Measurements from ENCODE around the gene IFIH1.

IFIH1 gene

GRCh38 chr2:162253435-162253834 lies 65.0 kb downstream of the IFIH1 start:
- no peak for TF ChIP-seq GLIS3 (CRISPR knock-in tag; IDR thresholded peaks at IDR 0.05)
- TF ChIP-seq, protein P1, sequence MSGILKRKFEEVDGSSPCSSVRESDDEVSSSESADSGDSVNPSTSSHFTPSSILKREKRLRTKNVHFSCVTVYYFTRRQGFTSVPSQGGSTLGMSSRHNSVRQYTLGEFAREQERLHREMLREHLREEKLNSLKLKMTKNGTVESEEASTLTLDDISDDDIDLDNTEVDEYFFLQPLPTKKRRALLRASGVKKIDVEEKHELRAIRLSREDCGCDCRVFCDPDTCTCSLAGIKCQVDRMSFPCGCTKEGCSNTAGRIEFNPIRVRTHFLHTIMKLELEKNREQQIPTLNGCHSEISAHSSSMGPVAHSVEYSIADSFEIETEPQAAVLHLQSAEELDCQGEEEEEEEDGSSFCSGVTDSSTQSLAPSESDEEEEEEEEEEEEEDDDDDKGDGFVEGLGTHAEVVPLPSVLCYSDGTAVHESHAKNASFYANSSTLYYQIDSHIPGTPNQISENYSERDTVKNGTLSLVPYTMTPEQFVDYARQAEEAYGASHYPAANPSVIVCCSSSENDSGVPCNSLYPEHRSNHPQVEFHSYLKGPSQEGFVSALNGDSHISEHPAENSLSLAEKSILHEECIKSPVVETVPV (CRISPR knock-in tag; IDR thresholded peaks at IDR 0.05) = no peak
- TF ChIP-seq ESRRG (CRISPR knock-in tag; IDR thresholded peaks at IDR 0.05) = no peak
- TF ChIP-seq ARNTL (CRISPR knock-in tag; IDR thresholded peaks at IDR 0.05; ENCODE audit: borderline replicate concordance, low read depth) = no peak
- TF ChIP-seq OSR1 (CRISPR knock-in tag; IDR thresholded peaks at IDR 0.05) = no peak
- TF ChIP-seq ZNF565 (CRISPR knock-in tag; conservative IDR thresholded peaks at IDR 0.05; ENCODE audit: low read depth) = no peak
- TF ChIP-seq, protein P2, sequence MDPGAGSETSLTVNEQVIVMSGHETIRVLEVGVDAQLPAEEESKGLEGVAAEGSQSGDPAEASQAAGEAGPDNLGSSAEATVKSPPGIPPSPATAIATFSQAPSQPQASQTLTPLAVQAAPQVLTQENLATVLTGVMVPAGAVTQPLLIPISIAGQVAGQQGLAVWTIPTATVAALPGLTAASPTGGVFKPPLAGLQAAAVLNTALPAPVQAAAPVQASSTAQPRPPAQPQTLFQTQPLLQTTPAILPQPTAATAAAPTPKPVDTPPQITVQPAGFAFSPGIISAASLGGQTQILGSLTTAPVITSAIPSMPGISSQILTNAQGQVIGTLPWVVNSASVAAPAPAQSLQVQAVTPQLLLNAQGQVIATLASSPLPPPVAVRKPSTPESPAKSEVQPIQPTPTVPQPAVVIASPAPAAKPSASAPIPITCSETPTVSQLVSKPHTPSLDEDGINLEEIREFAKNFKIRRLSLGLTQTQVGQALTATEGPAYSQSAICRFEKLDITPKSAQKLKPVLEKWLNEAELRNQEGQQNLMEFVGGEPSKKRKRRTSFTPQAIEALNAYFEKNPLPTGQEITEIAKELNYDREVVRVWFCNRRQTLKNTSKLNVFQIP (CRISPR knock-in tag; IDR thresholded peaks at IDR 0.05; ENCODE audit: borderline replicate concordance, low read depth) = no peak
- TF ChIP-seq BACH2 (CRISPR knock-in tag; IDR thresholded peaks at IDR 0.05; ENCODE audit: borderline replicate concordance) = no peak
- no peak for TF ChIP-seq CSDC2 (CRISPR knock-in tag; IDR thresholded peaks at IDR 0.05)
- TF ChIP-seq ISL1 (CRISPR knock-in tag; IDR thresholded peaks at IDR 0.05) = no peak
- TF ChIP-seq RARB (CRISPR knock-in tag; IDR thresholded peaks at IDR 0.05) = no peak
- no peak for TF ChIP-seq TCF4 (CRISPR knock-in tag; IDR thresholded peaks at IDR 0.05; ENCODE audit: borderline replicate concordance)
- TF ChIP-seq ZFP3 (CRISPR knock-in tag; IDR thresholded peaks at IDR 0.05) = no peak
- TF ChIP-seq, protein P3, sequence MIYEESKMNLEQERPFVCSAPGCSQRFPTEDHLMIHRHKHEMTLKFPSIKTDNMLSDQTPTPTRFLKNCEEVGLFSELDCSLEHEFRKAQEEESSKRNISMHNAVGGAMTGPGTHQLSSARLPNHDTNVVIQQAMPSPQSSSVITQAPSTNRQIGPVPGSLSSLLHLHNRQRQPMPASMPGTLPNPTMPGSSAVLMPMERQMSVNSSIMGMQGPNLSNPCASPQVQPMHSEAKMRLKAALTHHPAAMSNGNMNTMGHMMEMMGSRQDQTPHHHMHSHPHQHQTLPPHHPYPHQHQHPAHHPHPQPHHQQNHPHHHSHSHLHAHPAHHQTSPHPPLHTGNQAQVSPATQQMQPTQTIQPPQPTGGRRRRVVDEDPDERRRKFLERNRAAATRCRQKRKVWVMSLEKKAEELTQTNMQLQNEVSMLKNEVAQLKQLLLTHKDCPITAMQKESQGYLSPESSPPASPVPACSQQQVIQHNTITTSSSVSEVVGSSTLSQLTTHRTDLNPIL (CRISPR knock-in tag; IDR thresholded peaks at IDR 0.05; ENCODE audit: low read depth) = no peak
- TF ChIP-seq ZFP30 (CRISPR knock-in tag; IDR thresholded peaks at IDR 0.05) = no peak

DNA sequence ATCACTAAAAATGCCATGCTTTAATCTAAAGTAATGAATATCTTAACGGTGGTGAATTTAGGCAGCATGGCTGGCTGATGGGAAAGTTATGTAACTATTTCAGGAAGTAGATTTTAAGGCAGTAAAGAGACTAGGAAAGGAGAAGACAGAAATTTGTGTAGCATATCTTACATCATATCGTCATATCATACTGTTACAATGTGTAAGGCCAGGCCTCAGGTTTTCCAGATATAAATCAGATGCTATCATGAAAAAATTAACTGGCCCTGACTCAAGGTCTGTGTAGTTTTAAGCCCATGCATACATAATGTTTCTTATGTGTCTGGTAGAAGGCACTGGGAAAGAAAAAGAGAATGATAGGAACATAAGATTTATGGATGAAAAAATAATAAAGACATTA lies 66.3 kb downstream of the IFIH1 start:
- peak; percentile 61 for ATAC-seq
- no peak for TF ChIP-seq ESRRG (CRISPR knock-in tag; IDR thresholded peaks at IDR 0.05)
- no peak for TF ChIP-seq TCF4 (CRISPR knock-in tag; IDR thresholded peaks at IDR 0.05; ENCODE audit: borderline replicate concordance)
- TF ChIP-seq ZNF565 (CRISPR knock-in tag; conservative IDR thresholded peaks at IDR 0.05; ENCODE audit: low read depth) = no peak
- no peak for TF ChIP-seq ZFP3 (CRISPR knock-in tag; IDR thresholded peaks at IDR 0.05)
- TF ChIP-seq GLIS3 (CRISPR knock-in tag; IDR thresholded peaks at IDR 0.05) = no peak
- TF ChIP-seq, protein P1 (CRISPR knock-in tag; IDR thresholded peaks at IDR 0.05) = no peak
- TF ChIP-seq RARB (CRISPR knock-in tag; IDR thresholded peaks at IDR 0.05) = no peak
- no peak for TF ChIP-seq ZNF8 (CRISPR knock-in tag; IDR thresholded peaks at IDR 0.05)
- no peak for TF ChIP-seq ZNF70 (CRISPR knock-in tag; IDR thresholded peaks at IDR 0.05)
- TF ChIP-seq, protein P2 (CRISPR knock-in tag; IDR thresholded peaks at IDR 0.05; ENCODE audit: borderline replicate concordance, low read depth) = no peak
- TF ChIP-seq ZC3H10 (CRISPR knock-in tag; IDR thresholded peaks at IDR 0.05) = no peak

More at GRCh38 chr2:162253435-162253834, 65.0 kb downstream of the IFIH1 start:
- no peak for ATAC-seq

GRCh38 chr2:162245781-162246180 lies 72.7 kb downstream of the IFIH1 start:
- no peak for ATAC-seq
- no peak for TF ChIP-seq RARB (CRISPR knock-in tag; IDR thresholded peaks at IDR 0.05)
- no peak for TF ChIP-seq TCF4 (CRISPR knock-in tag; IDR thresholded peaks at IDR 0.05; ENCODE audit: borderline replicate concordance)
- TF ChIP-seq, protein P2 (CRISPR knock-in tag; IDR thresholded peaks at IDR 0.05; ENCODE audit: borderline replicate concordance, low read depth) = no peak
- TF ChIP-seq ZNF565 (CRISPR knock-in tag; conservative IDR thresholded peaks at IDR 0.05; ENCODE audit: low read depth) = no peak
- TF ChIP-seq, protein P3 (CRISPR knock-in tag; IDR thresholded peaks at IDR 0.05; ENCODE audit: low read depth) = no peak
- TF ChIP-seq ARNTL (CRISPR knock-in tag; IDR thresholded peaks at IDR 0.05; ENCODE audit: borderline replicate concordance, low read depth) = no peak
- TF ChIP-seq PPARA (CRISPR knock-in tag; IDR thresholded peaks at IDR 0.05; ENCODE audit: borderline replicate concordance) = no peak
- TF ChIP-seq ESRRG (CRISPR knock-in tag; IDR thresholded peaks at IDR 0.05) = no peak
- no peak for TF ChIP-seq TOX (CRISPR knock-in tag; IDR thresholded peaks at IDR 0.05; ENCODE audit: borderline replicate concordance)
- TF ChIP-seq OSR1 (CRISPR knock-in tag; IDR thresholded peaks at IDR 0.05) = no peak
- TF ChIP-seq, protein P4, sequence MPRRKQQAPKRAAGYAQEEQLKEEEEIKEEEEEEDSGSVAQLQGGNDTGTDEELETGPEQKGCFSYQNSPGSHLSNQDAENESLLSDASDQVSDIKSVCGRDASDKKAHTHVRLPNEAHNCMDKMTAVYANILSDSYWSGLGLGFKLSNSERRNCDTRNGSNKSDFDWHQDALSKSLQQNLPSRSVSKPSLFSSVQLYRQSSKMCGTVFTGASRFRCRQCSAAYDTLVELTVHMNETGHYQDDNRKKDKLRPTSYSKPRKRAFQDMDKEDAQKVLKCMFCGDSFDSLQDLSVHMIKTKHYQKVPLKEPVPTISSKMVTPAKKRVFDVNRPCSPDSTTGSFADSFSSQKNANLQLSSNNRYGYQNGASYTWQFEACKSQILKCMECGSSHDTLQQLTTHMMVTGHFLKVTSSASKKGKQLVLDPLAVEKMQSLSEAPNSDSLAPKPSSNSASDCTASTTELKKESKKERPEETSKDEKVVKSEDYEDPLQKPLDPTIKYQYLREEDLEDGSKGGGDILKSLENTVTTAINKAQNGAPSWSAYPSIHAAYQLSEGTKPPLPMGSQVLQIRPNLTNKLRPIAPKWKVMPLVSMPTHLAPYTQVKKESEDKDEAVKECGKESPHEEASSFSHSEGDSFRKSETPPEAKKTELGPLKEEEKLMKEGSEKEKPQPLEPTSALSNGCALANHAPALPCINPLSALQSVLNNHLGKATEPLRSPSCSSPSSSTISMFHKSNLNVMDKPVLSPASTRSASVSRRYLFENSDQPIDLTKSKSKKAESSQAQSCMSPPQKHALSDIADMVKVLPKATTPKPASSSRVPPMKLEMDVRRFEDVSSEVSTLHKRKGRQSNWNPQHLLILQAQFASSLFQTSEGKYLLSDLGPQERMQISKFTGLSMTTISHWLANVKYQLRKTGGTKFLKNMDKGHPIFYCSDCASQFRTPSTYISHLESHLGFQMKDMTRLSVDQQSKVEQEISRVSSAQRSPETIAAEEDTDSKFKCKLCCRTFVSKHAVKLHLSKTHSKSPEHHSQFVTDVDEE (CRISPR knock-in tag; IDR thresholded peaks at IDR 0.05) = no peak
- no peak for TF ChIP-seq ZFP3 (CRISPR knock-in tag; IDR thresholded peaks at IDR 0.05)
